SK-N-SH (cell line): ENCODE measurements around the gene LCOR.

Experiments used
- ELF1 ChIP-seq: IDR thresholded peaks from 2 replicates; pipeline ENCODE4 v1.4.0; 2012
- EZH2phosphoT487 ChIP-seq: fragments of 200-600 bp; sonication (generic); IDR thresholded peaks from 2 replicates; pipeline ENCODE4 v1.6.1; 2017; ENCODE audit warnings: low read depth, mixed run types, mild to moderate bottlenecking, antibody characterized with exemption, moderate library complexity, borderline replicate concordance
- GABPA ChIP-seq: IDR thresholded peaks from 2 replicates; pipeline ENCODE4 v1.4.0; 2012; ENCODE audit warnings: low read depth, mild to moderate bottlenecking
- MXI1 ChIP-seq: IDR thresholded peaks from 2 replicates; pipeline ENCODE4 v1.6.1; 2012; ENCODE audit warnings: mild to moderate bottlenecking, low read depth, low read length, improper control_type of control experiment
- POLR2AphosphoS5 ChIP-seq: IDR thresholded peaks from 2 replicates; pipeline ENCODE4 v1.6.1; 2012; ENCODE audit warnings: low read depth, low read length
- SMC3 ChIP-seq: IDR thresholded peaks from 2 replicates; pipeline ENCODE4 v1.6.1; 2012; ENCODE audit warnings: low read depth, low read length, improper control_type of control experiment
- TAF1 ChIP-seq: IDR thresholded peaks from 2 replicates; pipeline ENCODE4 v1.6.1; 2012; ENCODE audit warnings: low read depth, mild to moderate bottlenecking, low read length, moderate library complexity, borderline replicate concordance
- TCF12 ChIP-seq: IDR thresholded peaks from 2 replicates; pipeline ENCODE4 v1.4.0; 2012
- YY1 ChIP-seq: IDR thresholded peaks from 2 replicates; pipeline ENCODE4 v1.4.0; 2012; ENCODE audit warnings: low read depth, mild to moderate bottlenecking
- TF ChIP-seq, protein P1 (sequence below): fragments of 150-350 bp; IDR thresholded peaks from 2 replicates; pipeline ENCODE4 v1.6.1; 2016; ENCODE audit warnings: mild to moderate bottlenecking, low read depth, low read length
- TF ChIP-seq, protein P2 (sequence below): fragments of 200-600 bp; sonication (generic); IDR thresholded peaks from 2 replicates; pipeline ENCODE4 v1.6.1; 2017; ENCODE audit warnings: antibody characterized with exemption, mild to moderate bottlenecking, moderate library complexity
- TF ChIP-seq, protein P3 (sequence below): IDR thresholded peaks from 2 replicates; pipeline ENCODE4 v1.6.1; 2012; ENCODE audit warnings: mild to moderate bottlenecking, low read depth, low read length, moderate library complexity
- TF ChIP-seq, protein P4 (sequence below): IDR thresholded peaks from 2 replicates; pipeline ENCODE4 v1.4.0; 2012; ENCODE audit warnings: low read depth, borderline replicate concordance

DNA sequence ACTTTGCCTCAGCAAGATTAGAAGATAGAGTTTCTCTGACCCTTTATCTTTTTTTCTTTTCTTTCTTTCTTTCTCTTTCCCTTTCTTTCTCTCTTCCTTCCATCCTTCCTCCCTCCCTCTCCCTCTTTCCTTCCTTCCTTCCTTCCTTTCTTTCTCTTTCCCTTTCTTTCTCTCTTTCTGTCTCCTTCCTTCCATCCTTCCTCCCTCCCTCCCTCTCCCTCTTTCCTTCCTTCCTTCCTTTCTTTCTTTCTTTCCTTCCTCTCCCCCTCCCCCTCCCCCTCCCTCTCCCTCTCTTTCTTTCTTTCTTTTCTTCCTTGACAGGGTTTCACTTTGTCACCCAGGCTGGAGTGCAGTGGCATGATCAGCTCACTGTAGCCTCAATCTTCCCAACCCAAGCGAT is 40.2 kb upstream of the LCOR start:
- TF ChIP-seq, protein P1, sequence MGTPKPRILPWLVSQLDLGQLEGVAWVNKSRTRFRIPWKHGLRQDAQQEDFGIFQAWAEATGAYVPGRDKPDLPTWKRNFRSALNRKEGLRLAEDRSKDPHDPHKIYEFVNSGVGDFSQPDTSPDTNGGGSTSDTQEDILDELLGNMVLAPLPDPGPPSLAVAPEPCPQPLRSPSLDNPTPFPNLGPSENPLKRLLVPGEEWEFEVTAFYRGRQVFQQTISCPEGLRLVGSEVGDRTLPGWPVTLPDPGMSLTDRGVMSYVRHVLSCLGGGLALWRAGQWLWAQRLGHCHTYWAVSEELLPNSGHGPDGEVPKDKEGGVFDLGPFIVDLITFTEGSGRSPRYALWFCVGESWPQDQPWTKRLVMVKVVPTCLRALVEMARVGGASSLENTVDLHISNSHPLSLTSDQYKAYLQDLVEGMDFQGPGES: no peak
- TF ChIP-seq POLR2AphosphoS5 (no peak), TCF12 (no peak), ELF1 (no peak), MXI1 (no peak), YY1 (no peak), TAF1 (no peak), SMC3 (no peak), GABPA (no peak), EZH2phosphoT487 (no peak)
- TF ChIP-seq, protein P2, sequence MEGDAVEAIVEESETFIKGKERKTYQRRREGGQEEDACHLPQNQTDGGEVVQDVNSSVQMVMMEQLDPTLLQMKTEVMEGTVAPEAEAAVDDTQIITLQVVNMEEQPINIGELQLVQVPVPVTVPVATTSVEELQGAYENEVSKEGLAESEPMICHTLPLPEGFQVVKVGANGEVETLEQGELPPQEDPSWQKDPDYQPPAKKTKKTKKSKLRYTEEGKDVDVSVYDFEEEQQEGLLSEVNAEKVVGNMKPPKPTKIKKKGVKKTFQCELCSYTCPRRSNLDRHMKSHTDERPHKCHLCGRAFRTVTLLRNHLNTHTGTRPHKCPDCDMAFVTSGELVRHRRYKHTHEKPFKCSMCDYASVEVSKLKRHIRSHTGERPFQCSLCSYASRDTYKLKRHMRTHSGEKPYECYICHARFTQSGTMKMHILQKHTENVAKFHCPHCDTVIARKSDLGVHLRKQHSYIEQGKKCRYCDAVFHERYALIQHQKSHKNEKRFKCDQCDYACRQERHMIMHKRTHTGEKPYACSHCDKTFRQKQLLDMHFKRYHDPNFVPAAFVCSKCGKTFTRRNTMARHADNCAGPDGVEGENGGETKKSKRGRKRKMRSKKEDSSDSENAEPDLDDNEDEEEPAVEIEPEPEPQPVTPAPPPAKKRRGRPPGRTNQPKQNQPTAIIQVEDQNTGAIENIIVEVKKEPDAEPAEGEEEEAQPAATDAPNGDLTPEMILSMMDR: no peak
- TF ChIP-seq, protein P3, sequence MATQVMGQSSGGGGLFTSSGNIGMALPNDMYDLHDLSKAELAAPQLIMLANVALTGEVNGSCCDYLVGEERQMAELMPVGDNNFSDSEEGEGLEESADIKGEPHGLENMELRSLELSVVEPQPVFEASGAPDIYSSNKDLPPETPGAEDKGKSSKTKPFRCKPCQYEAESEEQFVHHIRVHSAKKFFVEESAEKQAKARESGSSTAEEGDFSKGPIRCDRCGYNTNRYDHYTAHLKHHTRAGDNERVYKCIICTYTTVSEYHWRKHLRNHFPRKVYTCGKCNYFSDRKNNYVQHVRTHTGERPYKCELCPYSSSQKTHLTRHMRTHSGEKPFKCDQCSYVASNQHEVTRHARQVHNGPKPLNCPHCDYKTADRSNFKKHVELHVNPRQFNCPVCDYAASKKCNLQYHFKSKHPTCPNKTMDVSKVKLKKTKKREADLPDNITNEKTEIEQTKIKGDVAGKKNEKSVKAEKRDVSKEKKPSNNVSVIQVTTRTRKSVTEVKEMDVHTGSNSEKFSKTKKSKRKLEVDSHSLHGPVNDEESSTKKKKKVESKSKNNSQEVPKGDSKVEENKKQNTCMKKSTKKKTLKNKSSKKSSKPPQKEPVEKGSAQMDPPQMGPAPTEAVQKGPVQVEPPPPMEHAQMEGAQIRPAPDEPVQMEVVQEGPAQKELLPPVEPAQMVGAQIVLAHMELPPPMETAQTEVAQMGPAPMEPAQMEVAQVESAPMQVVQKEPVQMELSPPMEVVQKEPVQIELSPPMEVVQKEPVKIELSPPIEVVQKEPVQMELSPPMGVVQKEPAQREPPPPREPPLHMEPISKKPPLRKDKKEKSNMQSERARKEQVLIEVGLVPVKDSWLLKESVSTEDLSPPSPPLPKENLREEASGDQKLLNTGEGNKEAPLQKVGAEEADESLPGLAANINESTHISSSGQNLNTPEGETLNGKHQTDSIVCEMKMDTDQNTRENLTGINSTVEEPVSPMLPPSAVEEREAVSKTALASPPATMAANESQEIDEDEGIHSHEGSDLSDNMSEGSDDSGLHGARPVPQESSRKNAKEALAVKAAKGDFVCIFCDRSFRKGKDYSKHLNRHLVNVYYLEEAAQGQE: no peak
- TF ChIP-seq, protein P4, sequence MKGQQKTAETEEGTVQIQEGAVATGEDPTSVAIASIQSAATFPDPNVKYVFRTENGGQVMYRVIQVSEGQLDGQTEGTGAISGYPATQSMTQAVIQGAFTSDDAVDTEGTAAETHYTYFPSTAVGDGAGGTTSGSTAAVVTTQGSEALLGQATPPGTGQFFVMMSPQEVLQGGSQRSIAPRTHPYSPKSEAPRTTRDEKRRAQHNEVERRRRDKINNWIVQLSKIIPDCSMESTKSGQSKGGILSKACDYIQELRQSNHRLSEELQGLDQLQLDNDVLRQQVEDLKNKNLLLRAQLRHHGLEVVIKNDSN: no peak
